ENCODE data around the gene ZNF184.

Gene ZNF184

DNA sequence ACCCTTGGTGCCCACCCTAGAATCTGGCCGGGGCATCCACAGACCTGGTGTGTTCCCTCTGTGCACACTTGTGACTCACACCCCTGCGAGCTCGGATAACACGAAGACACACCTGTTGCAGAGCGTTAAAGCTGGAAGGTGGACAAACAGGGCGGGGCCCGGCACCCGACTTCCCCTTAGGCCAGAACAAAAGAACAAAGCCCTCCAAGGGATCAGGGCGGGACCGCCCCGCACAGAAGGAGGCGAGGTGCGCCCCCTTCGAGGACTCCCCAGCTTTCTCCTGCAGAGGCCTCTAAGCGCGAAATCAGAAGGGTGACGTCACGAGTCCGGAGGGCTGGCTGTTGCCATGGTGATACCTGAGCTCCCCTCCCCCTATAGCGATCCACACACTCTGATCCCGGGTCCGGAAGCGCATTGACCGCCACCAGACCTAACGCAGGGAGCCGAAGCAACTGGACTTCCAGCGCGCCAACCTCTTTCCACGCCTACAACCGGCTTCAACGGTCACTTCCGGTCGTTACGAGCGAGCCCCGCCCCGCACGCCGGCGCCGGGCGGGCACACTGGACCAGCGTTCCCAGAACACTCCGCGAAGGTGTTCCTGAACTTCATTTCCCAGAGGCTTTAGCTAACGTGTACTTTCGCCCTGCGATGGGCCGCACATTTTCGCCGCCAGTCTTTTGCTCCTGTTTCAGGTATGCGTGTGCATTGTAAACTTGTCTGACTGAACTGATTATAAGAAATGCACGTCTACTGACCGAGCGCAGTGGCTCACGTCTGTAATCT lies at the start of gene ZNF184:
TSS of gene ZNF184 (minus strand) at position 489 of the 784 bp plus-strand sequence. CDS start 811 bp downstream, outside the sequence.
- peak; percentile 95 for DNase-seq

DNA sequence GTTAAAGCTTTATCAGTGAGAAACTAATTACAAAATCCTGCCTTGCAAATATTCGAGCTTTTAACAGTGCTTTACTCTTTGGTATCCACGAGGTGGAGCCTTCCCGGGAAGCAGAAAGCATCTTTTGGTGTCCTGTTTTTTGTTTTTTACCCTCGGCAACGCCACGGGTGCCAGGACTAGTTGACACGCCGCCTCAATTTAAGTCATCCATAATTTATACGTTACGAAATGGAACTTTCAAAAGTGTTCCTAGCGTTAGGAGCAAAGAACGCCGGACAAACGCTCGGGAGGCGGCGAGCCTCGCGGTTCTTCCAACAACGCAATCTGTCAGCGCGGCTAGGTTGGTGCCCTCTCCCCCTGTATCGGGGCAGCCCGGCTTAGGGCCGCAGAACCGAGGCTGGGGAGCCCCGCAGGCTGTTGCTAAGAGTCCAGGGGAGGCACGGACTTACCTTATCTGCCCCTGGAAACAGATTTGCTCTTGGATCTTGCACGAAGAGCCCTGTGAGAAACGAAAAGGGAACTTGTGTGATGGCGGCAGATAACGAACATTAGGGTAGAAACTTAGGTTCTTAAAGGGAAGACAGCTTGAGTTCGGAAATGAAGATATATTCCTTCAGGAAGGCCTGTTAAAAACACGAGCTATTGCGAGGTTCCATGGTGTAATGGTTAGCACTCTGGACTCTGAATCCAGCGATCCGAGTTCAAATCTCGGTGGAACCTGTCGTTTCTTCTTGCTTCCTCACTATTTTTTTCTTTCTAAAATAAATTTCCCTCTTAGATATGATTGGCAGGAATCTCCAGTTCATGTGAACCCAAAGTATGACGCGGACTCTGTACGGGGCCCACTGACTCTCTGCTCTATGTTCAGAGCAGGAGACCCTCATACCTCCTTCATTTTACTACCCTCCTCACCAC lies 46.2 kb upstream of the ZNF184 start:
- peak; percentile 84 for DNase-seq

DNA sequence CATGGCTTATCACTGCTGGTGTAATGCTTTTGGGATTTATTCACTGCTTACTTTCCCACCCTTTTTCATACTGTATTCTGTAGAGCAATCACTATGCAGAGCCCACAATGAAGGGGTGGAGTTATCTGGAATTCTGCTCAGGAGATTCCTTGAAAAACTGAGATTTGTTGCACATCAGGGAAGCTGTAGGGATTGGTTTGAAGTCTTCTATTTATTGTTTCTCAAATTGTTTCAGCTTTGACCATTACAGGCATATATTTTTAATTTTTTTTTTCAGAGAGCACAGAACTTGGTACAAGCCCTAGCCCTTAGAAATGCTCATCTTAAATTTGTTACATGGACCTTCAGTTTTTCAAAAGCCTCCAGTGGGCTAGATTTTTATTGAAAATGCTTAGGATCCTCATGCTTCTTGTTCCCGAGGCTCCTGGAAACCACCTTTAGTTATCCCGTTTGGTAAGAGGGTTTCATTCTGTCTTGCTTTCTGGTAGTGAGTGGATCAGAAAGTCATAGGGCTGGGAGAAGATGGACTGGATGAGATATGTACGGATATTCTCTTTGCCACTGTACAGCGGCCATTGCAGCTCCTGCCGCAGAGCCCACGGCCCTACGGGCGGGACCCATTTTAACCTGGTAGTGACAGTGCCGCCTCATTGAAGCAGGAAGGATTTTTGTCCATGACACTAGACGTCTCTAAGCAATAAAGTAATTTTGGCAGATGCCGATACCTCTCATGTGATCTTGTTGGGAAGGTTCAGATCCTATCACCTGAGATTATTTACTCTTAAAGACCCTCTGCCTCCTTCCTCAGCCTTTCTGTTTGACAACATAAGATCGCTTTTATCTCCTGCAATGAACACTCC lies 45.3 kb upstream of the ZNF184 start:
- DNase-seq = peak; percentile 24

DNA sequence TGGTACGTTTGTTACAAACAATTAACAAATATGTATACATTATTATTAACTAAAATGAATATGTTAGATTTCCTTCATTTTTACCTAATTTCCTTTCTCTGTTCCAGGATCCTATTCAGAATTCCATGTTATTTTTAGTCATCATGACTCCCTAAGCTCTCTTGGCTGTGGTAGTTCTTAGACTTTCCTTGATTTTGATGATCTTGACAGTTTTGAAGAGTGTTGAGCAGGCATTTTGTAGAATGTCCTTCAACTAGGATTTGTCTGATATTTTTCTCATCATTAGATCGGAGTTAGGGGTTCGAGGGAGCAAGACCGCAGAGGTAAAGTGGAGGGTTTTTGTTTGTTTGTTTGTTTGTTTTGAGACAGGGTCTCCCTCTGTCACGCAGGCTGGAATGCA lies 44.3 kb upstream of the ZNF184 start:
- no peak for DNase-seq

DNA sequence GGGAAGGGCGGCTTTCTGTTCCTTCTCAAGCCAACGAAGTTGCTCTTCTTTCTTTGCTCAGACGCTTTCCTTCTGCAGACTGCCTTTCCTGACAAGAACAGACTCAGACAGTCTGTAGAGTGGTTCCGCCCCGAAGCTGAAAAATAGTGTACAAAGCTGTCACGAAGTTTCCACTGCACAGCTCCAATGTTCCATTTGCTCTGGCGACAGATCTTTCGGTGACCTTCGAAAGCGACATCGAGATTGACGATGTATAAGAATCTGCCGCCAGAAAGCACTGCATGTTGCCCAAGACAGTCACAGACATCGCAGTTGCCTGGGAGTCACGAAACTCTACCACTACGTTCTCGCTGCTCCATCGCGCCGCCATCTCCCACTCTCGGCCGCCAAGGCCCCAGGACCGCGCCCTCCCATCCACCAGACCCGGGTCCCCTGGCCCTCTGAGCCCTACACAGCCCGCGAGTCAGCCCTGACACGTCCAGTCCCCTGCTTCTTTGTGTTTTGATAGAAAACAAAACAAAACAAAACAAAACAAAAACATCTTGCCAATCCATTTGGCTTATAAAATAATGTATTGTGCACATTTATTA lies 42.1 kb upstream of the ZNF184 start:
- DNase-seq = no peak

DNA sequence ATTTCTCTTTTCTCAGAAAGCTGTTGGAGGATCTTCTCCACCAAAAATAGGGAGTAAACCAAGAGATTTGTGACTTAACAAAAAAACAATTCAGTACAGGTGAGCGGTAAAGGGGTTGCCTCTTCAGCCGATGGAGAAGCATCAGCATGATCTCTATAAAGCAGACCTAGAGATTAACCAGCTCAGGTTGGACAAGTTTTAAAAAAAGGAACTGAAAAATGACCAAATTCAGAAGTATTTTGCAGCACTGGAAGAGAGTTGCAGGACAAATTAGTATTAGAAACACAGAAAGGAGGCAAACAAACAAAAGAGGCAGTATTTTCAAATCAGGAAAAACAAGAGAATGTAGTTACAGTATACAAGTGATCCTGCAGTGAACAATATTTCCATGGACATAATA lies 39.6 kb upstream of the ZNF184 start:
- no peak for DNase-seq

DNA sequence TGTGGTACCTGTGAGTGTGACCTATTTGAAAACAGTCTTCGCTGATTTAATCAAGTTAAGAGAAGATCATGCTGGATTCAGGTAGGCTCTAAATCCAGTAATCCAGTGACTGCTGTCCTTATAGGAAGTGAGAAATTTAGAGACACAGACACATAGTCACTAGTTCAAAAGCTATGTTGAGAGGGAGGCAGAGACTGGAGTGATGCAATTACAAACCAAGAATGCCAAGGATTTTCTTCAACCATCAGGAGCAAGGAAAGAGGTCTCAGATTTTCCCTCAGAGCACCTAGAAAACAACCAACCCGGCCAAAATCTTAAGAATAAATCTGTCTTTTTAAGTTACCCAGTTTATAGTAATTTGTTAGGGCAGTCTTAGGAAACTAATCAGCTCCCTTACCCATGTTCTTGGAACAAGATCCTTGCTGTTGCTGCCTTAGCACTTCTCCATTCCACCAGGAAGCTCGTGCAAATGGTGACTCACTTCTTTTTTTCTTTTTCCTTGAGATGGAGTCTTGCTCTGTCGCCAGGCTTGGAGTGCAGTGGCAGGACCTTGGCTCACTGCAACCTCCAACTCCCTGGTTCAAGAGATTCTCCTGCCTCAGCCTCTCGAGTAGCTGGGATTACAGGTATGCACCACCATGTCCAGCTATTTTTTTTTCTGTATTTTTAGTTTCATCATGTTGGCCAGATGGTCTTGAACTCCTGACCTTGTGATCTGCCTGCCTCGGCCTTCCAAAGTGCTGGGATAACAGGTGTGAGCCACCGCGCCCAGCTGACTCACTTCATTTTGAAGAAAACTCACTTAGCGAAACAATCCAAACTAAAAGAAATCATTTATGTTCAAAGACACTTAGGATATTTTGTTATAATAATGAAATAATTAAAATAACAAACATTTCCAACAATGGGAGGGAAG lies 34.4 kb upstream of the ZNF184 start:
- DNase-seq = no peak

DNA sequence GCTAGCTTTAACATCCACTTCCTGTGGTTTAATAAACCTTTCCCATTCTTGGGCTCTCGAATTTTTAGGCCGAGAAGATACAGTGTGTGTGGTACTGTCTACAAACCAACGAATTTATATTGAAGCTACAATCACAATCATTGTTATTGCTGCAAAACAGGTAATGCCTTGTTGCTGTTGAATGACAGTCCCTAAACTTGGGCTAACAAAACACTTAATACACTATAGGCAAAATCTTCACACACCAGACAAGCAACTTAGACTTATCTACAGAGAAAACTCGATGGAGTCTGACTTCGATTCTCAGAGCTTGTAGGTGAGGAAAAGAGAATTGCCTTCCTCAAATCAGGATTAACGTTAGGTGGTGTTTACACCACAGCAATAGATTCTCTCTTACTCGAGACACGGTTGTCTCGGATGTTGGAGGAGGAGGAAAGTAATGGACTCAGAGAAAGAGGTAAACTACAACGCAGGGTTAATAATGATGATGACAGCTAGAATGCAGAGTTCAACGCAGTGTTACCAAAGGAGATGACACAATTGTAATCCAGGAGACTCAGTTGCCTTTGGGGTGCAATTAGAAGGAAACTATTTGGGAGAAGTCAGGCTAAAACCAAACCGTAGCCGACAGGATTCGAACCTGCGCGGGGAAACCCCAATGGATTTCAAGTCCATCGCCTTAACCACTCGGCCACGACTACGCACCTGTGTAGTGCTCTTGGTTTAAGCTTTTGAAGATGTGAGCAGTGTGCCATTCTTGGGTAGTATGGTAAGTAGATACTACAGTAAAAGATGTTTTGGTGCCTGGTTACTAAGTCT lies 32.5 kb upstream of the ZNF184 start:
- peak; percentile 87 for DNase-seq

DNA sequence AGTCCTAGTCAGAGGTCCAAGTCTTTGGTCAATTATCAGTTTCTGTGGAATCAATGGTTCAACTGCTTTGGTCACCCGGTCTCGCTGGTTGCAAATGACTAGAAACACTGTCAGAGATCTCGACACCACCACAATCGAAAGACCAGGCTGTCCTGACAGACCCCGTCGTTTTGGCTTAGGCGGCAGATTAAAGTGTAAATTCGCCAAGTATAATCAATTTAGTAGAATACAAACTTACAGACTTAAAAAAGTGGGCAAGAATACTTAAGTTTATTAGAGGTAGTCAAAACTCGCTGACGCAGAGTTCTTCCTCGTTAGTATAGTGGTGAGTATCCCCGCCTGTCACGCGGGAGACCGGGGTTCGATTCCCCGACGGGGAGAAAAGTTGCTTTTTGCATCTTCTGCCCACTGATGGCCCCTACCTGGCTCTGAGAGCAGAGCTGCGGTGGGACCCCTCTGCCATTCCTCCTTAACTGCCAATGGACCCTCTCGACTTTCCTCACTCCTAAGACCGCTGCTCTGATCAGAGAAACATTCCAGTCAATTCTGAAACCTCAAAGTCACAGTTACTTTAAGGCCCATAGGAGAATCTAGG lies 30.6 kb upstream of the ZNF184 start:
- peak; percentile 87 for DNase-seq

DNA sequence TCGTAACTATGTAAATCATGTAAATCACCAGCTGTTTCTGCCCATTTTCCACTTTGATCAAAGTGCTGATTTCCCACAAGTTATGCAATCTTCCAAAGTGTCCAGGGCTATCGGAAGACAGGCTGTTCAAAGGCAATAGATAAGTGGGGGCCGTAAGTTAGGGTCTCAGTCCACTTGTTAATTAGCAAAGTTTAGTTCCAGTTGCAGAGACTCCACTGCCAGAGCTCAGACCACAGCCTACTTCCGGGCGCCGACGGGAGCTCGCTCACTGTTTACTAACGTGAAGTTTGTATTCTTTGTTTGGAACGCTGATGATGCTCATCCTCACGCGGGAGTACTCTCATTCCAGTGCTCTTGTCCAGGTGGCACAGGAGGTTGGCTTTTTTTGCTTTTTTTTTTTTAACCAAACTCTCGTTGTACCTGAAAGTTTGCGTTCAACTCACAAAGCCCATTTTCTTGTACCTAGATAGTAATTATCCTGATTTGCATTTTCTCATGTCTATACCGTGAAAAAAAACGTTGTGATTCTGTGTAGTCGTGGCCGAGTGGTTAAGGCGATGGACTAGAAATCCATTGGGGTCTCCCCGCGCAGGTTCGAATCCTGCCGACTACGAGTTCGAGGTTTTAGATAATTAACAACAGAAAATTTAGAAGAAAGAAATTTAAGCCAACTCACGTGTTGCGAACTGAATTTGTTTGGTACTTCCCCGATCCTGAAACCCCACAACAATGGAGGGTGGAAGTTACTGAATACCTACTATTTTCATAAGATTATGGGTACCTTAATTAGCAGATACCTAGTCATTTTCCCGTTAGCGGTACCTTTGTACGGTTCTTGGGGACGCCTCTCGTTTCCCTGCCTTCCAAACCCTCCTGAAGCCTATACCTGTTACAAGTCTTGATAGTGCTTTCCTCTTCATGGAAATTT lies 29.9 kb upstream of the ZNF184 start:
- DNase-seq = peak; percentile 90

DNA sequence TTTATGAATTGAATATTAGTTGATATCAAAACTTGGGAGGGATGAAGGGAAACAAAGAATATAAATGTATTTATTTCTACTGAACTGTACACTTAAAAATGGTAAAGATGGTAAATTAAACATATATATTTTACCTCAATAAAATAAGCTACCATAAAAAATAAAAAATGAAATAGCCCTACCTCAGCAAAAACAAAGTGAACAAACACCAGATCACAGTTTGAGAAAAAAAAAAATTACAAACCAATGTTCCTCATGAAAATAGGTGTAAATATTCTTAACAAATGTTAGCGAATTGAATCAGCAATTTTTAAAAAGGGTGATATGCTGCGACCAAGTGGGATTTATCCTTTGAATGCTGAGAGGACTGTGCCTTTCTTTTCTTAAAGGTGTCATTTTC lies 28.3 kb upstream of the ZNF184 start:
- DNase-seq = no peak

DNA sequence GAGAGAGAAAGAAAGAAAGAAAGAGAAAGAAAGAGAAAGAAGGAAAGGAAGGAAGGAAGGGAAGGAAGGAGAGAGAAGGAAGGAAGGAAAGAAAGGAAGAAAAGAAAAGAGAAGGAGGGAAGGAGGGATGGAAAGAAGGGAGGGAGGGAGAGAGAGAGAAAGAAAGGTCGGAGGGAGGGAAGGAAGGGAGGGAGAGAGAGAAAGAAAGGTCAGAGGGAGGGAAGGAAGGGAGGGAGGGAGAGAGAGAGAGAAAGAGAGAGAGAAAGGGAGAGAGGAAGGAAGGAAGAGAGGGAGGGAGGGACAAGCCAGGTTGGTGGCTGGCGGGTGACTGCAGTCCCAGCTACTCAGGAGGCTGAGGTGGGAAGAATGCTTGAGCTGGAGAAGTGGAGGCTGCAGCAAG lies 27.3 kb upstream of the ZNF184 start:
- no peak for DNase-seq

DNA sequence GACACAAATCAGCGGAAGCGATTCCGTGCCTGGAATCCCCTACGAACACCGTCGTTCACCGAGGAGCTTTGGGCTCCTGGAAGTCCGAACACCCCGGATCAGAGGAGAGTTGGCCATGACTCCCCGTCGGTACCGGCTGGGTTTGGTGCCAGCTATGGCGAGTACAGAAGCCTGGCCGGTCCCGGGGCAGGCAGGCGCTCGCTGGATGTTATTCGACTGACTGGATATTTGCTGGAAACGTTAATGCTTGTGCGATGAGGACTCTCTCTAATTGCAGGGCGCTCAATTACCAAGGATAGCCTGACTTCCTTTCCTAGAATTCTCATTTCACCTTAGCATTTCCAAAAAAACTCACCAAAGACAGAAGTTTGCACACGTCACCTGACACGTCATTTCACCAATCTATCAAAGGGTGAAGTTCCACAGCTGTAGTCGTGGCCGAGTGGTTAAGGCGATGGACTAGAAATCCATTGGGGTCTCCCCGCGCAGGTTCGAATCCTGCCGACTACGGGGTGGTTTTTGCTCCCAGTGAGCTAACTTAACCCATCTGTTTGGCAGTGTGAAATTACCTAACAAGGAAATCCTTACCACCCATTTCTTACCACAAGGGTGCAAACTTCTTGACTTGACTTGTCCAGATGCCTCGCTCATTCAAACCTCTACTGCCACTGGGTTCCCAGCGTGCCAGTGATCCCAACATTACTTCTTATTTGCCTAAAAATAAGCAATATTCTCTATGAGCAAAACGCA lies 22.7 kb upstream of the ZNF184 start:
- peak; percentile 93 for DNase-seq

DNA sequence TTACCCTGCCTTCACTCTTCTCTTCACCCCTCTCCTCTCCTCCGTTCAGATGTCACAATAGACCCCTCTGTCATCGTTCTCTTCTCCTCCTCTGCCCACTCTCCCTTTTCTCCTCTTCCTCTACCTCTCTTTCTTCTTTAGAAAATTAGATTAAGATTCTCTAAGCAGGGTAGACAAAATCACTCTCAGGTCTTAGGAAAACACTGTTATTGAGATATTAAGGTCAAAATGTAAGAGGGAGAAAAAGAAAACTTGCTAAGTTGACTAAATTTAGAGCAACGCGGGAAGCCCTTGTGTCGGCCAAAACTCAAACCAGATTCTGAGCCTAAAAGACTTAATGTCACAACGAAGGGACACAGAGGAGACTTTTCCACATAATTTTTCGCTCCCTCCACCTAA lies 22.1 kb upstream of the ZNF184 start:
- no peak for DNase-seq

DNA sequence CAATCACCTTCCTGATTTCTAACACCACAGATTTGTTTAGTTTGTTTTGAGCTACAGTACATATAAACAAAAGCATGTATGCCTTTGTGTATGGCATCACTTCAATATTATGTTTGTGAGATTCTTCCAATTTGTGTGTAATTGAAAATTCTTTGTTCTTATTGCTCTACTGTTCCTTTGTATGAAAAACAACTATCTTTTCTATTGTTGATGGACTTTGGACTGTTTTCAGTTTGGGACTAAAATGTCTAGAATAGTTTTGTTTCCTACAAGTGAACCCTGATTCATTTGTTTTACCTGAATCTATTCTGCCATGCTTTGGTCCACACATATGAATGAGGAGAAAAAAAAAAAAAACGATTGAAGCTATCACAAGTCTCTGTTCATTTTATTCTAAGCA lies 21.2 kb upstream of the ZNF184 start:
- no peak for DNase-seq

DNA sequence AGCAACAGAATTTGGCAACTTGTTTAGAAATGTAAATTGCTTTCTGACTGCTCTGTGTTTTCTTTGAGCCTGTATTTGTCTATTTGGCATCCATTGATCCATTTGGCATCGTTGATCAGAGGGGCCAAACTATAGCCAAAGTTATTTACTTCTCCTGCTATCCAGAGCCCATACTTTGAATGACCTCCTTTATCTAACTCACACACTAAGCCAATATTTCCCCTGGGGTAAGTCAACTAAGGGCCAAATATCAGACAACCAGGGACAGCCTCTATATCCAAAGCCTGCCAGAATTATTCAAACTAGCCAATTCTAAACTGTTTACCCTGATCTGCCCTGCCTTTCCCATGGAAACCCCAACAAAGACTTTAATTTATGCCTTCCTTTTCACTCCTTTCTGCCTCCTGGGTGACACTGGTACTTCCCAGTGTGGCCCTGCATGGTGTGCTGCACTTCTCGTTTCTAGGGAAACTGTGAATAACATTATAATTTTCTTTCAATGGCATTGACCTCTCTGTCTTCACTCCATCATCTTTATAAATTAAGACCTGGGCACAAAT lies 19.8 kb upstream of the ZNF184 start:
- no peak for DNase-seq

DNA sequence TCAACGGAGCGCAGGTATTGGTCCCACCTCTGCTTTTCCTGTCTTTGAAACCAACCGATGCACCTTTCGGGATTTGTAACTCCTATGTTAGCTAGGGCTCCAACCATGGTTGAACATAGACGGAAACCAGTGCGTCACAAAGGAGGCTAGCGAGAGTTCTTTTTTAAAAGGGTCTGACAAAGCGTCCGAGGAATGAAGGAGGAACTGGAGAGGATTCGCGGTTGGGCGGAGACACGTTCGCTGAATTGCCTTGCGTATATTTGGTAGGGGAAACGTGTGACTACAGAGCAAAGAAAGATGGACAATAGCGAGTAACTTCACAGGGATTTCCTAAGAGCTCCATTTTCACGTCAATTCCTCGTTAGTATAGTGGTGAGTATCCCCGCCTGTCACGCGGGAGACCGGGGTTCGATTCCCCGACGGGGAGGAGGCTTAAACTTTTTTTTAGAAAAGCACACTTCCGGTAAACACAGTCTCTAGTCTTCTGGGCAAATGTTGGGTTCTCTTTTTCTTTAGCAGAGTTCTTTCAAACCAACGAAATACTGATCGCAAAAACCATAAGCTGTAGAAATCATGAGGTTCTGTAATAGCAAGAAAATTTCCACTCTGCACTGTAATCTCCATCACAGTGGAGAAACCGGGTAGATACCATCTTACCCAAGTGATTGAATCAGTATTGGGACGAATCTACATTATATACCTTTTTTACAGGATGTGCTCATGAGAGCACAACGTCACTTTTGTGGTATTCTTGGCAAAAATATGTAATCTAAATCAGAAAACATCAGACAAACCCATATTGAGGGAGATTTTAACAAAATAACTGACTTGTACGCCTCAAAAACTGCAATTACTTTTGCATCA lies 6.6 kb upstream of the ZNF184 start:
- DNase-seq = peak; percentile 89

Data from activated CD4-positive, alpha-beta T cell treated with anti-CD3 and anti-CD28 coated beads, Interleukin-10, Interleukin-2, amounts not matched to agents 100 ng/mL and 50 ng/mL, durations not matched to agents 16 hours and 8 hours (primary cell).